Heart left ventricle (tissue), 16 donors: ENCODE measurements around the gene PEMT. TPM values are rescaled to one million over a fixed set of nuclear protein-coding genes. Genes with fewer than 3 reads are reported as not detected.

Experiments
- ATAC-seq, 4 donors: fragments of 200-7000 bp; cut with Tn5 transposase; one replicate each; pipeline ENCODE4 v1.9.1; 2020 to 2022; ENCODE audit warnings: moderate library complexity in 4 of 4, mild to moderate bottlenecking in 3 of 4, moderate number of reproducible peaks in 1 of 4
- DNase-seq, 5 donors: peaks; one replicate each; pipeline ENCODE4 v3.0.0-alpha.2; 2020
- H3K27ac ChIP-seq, 12 donors: fragments of 200-600 bp; sonication (generic) in 4 of 12; one replicate each; pipeline versions ENCODE4 v1.5.0 to v1.8.0; 2016 to 2022; ENCODE audit warnings: mild to moderate bottlenecking in 2 of 12
- H3K27me3 ChIP-seq, 9 donors: fragments of 200-600 bp; sonication (generic) in 2 of 9; one replicate each; pipeline versions ENCODE4 v1.5.1 to v1.8.0; 2016 to 2022; ENCODE audit warnings: mild to moderate bottlenecking in 3 of 9
- H3K36me3 ChIP-seq, 9 donors: fragments of 200-600 bp; sonication (generic) in 2 of 9; one replicate each; pipeline versions ENCODE4 v1.5.0 to v1.8.0; 2018 to 2022; ENCODE audit warnings: mild to moderate bottlenecking in 2 of 9
- H3K4me1 ChIP-seq, 12 donors: fragments of 200-600 bp; sonication (generic) in 4 of 12; one replicate each; pipeline versions ENCODE4 v1.5.0 to v1.8.0; 2016 to 2022; ENCODE audit warnings: mild to moderate bottlenecking in 3 of 12
- H3K4me3 ChIP-seq, 12 donors: fragments of 200-600 bp; sonication (generic) in 4 of 12; one replicate each; pipeline versions ENCODE4 v1.5.0 to v1.8.0; 2017 to 2022; ENCODE audit warnings: mild to moderate bottlenecking in 9 of 12, moderate library complexity in 4 of 12
- H3K9me3 ChIP-seq, 12 donors: fragments of 200-600 bp; sonication (generic) in 4 of 12; one replicate each; pipeline versions ENCODE4 v1.5.0 to v1.8.0; 2016 to 2022; ENCODE audit warnings: mild to moderate bottlenecking in 1 of 12
- POLR2A ChIP-seq, 2 donors: fragments of 450-650 bp; IDR thresholded peaks; one replicate each; pipeline ENCODE4 v1.6.1; 2017; ENCODE audit warnings: antibody characterized with exemption in 2 of 2, mild to moderate bottlenecking in 2 of 2, moderate library complexity in 2 of 2
- WGBS, 4 donors: extraction: QIAGEN DNeasy Blood & Tissue Kit in 2 of 4; methylation state at CpG; one replicate each; pipeline versions ENCODE4 v1.1.5 to v1.1.7; 2013 to 2018; 5-methylcytosine and 5-hydroxymethylcytosine counted together
- intact Hi-C, 10 donors: fragments of 100-400 bp; cut with DNase I; formaldehyde crosslinking; loops; one replicate each; pipeline versions ENCODE4 v1.11.1 to v1.14.2; 2022
- polyA plus RNA-seq, 2 donors: library from polyadenylated mRNA; stranded (reverse); fragments of 200-250 nt; gene quantifications; one replicate each; pipeline ENCODE4 v1.2.3, GENCODE V29; 2013
- total RNA-seq, 9 donors: library from RNA; depleted of rRNA in 2 of 9; stranded (reverse); fragments of >200 nt in 2 of 9; fragmentation: NEBNext Ultra II Directional in 3 of 9; extraction: Animal tissue kit (Norgen Biotek cat#: 25700) in 3 of 9; gene quantifications; one replicate each; pipeline versions ENCODE4 v1.1.0 to v1.2.4, GENCODE V29; 2016 to 2023
- TF ChIP-seq, protein P1 (sequence below), 12 donors: fragments of 200-600 bp; sonication (generic) in 4 of 12; IDR thresholded peaks; one replicate each; pipeline versions ENCODE4 v1.5.0 to v1.8.0; 2018 to 2022; ENCODE audit warnings: antibody characterized with exemption in 12 of 12, mild to moderate bottlenecking in 5 of 12
- donor health status: ischemic (EF 13 %, LVEDD 7.1; RV severe dilation, severe dysfunction).
- donor health status: healthy with polysubstance abuse.
- donor health status: DM: no; HTN: yes; CAD: no.
- donor health status: DM: no; HTN: no; CAD: no.
- donor health status: ischemic (EF 25% LVEDD 6.9; RV normal size, moderate dysfunction).
- donor health status: ischemic (EF 25% LVEDD 5.7; RV mildly dilated, moderate dysfunction).
- donor health status: healthy.
- donor health status: DM: yes; HTN: yes; CAD: no.
- donor health status: ischemic (EF 35%, LVEDD 5.7; RV mildly dilated, moderate dysfunction).
- donor health status: nonischemic (EF 11% LVEDD 7.7; RV severe dilation, severe dysfunction).
- donor health status: DM: yes; HTN: yes; CAD: no.
- donor health status: PGD.
- donor health status: ischemic (EF 29% LVEDD 5.4; RV normal size, mild dysfunction).
- donor health status: nonischemic (EF 23%, LVEDD 6.1; RV moderate dilation, normal function).

PEMT gene
- total and polyA plus RNA-seq, 11 donors = 15.7 to 42.2 (median 25.4) TPM

DNA sequence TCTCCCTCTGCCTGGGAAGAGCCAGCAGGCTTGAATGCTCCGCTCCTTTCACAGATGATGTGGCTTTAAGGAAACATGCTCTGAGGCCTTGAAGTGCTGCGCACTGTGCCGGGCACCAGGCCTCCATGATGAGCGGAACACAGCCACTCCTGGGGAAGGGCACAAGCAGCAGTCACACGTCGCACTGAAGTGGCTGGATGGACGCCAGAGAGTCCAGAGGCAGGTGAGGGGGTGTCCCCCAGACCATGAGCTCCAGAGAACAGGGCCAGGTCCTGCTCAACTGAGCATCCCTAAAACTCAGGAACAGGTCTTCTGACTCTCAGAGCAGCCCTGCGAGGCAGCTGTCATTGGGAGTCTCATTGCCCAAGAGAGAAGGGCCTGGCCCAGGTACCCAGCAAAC, 35.6 kb downstream of the PEMT start:
- Histone ChIP-seq H3K9me3 (no peaks in the 10 kb centered on the region), H3K36me3 (no peaks in the 10 kb centered on the region), H3K27me3 (no peaks in the 10 kb centered on the region), H3K4me1 (peaks cover 0 to 46% (median 15%) of the 10 kb centered on the region in 12 donors), H3K27ac (no peak overlapping the region), H3K4me3 (no peak overlapping the region)
- intact Hi-C loops = no loop called here
- no peak for ATAC-seq
- DNase-seq = peak in 3 of 5 donors; percentile 15 to 35 (median 24)
- WGBS, 4 donors = 83 to 93% (median 90%) methylated on average over 8 of the region's 8 CpGs
- TF ChIP-seq, protein P1, sequence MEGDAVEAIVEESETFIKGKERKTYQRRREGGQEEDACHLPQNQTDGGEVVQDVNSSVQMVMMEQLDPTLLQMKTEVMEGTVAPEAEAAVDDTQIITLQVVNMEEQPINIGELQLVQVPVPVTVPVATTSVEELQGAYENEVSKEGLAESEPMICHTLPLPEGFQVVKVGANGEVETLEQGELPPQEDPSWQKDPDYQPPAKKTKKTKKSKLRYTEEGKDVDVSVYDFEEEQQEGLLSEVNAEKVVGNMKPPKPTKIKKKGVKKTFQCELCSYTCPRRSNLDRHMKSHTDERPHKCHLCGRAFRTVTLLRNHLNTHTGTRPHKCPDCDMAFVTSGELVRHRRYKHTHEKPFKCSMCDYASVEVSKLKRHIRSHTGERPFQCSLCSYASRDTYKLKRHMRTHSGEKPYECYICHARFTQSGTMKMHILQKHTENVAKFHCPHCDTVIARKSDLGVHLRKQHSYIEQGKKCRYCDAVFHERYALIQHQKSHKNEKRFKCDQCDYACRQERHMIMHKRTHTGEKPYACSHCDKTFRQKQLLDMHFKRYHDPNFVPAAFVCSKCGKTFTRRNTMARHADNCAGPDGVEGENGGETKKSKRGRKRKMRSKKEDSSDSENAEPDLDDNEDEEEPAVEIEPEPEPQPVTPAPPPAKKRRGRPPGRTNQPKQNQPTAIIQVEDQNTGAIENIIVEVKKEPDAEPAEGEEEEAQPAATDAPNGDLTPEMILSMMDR (IDR thresholded peaks at IDR 0.05) = no peak
- no peak for TF ChIP-seq POLR2A (IDR thresholded peaks at IDR 0.05)

DNA sequence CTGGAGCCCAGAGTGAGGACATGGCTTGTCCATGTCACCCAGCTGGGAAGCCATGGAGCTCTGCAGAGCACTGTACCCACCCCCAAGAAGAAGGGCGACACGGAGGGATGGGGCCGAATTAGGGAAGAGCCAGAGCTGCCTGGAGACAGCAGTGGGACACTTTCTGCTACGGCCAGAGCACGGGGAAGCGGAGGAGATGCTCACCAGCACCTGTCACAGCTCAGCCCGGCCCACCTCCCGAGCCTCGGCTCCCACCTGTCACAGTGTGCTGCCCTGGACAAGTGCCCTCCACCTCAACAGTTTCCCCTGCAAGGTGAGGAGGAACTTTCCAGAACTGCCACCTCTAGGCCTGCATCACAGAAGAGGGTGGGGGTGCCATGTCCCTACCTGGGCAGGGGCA, 36.4 kb downstream of the PEMT start:
- DNase-seq = peak in 3 of 5 donors; percentile 15 to 27 (median 18)
- H3K4me1 ChIP-seq = peaks cover 0 to 54% (median 18%) of the 10 kb centered on the region in 12 donors

DNA sequence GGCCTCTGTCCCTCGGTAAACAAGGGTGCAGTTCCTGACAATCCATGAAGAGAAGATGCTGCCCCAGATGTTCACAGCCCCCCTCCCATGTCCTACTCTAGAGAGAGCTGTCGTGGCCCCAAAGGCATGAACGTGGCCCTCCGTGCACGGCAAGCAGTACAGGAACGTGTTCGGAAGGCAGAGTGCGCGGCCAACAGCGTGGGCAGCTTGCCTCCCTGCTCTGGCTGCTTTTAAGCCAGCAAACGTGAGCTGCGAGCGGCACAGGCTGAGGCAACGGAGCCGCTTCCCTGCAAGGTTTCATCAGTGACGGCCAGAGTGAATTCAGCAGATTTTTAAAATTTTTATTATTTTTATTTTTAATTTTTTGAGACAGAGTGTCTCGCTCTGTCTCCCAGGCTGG, 37.2 kb downstream of the PEMT start:
- no peak overlapping the region for H3K4me3 ChIP-seq
- 89 to 97% (median 95%) methylated on average over 16 to 17 of the region's 17 CpGs for WGBS, 4 donors
- H3K4me1 ChIP-seq = peaks cover 0 to 63% (median 21%) of the 10 kb centered on the region in 12 donors
- TF ChIP-seq, protein P1 (IDR thresholded peaks at IDR 0.05) = no peak
- no peak for TF ChIP-seq POLR2A (IDR thresholded peaks at IDR 0.05)
- no peaks in the 10 kb centered on the region for H3K36me3 ChIP-seq
- H3K27ac ChIP-seq = no peak overlapping the region
- H3K9me3 ChIP-seq = no peaks in the 10 kb centered on the region
- DNase-seq (peak in 2 of 5 donors; percentile 17 to 26), ATAC-seq (no peak)
- H3K27me3 ChIP-seq = no peaks in the 10 kb centered on the region
- intact Hi-C loops = loop anchor here in 1 of 10 donors (5.0 kb wide), 1 partner anchor 57 kb away; the partner anchor contains the start of gene RASD1

More for the DNA sequence above, 36.4 kb downstream of the PEMT start:
- no peaks in the 10 kb centered on the region for H3K9me3 ChIP-seq
- no peaks in the 10 kb centered on the region for H3K27me3 ChIP-seq
- no peak for TF ChIP-seq POLR2A (IDR thresholded peaks at IDR 0.05)
- TF ChIP-seq, protein P1 (IDR thresholded peaks at IDR 0.05) = no peak
- H3K27ac ChIP-seq = no peak overlapping the region
- ATAC-seq = no peak
- no peaks in the 10 kb centered on the region for H3K36me3 ChIP-seq
- 97 to 99% (median 99%) methylated on average over 9 of the region's 9 CpGs for WGBS, 4 donors
- no peak overlapping the region for H3K4me3 ChIP-seq
- intact Hi-C loops = no loop called here

DNA sequence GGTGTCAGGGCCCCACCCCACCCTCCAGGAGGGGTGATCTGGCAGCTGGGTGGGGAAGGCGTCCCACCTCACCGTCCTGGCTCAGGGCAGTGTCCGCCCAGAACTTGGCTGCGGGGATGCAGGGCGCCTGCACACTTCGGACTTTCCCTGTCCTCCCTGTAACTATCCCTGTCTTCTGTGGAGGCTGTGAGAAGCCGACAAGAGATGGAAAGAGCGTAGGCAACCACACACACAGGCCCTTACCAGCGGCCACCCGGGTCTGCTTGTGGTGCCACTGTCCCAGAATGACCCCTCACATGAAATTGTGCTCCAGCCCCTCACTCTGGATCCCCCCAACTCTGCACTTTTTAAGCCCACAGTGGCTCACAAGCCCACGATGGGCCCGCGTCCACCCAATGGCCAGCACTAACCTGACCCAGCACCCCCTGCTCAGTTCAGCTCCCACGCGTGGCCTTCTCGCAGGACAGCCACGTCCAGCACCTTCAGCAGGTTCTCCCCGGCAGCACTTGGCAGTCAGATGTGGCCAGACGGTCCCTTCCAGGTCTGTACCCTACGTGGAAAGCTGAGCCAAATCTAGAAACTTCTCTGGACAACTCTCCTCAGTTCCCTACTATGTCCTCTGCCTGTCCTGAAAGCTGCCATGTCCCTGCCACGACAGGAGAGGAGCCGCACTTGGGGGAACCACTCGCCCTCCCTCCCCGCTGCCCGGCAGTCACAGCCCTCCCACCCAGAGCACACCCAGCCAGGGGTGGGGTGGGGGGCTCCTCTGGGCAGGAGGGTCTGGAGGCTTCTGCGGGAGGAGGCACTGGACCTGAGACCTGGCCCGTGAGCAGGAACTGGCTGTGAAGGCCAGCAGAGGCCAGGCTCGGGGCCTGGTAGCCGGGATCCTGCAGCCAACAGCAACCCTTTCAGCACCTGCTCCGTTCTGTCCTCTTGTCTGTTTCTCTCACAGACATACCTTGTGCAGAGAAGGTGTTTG, 38.0 kb downstream of the PEMT start:
- WGBS, 4 donors = 81 to 86% (median 83%) methylated on average over 23 to 30 of the region's 30 CpGs
- DNase-seq = peak in 3 of 5 donors; percentile 23 to 56 (median 24)
- no peaks in the 10 kb centered on the region for H3K27me3 ChIP-seq
- intact Hi-C loops = loop anchor here in 1 of 10 donors (5.0 kb wide), 1 partner anchor 56 kb away; the partner anchor contains the start of gene RASD1
- H3K9me3 ChIP-seq = no peaks in the 10 kb centered on the region
- TF ChIP-seq, protein P1 (IDR thresholded peaks at IDR 0.05) = no peak
- no peak for TF ChIP-seq POLR2A (IDR thresholded peaks at IDR 0.05)
- H3K4me1 ChIP-seq = peaks cover 0 to 63% (median 21%) of the 10 kb centered on the region in 12 donors
- ATAC-seq = no peak
- H3K36me3 ChIP-seq = no peaks in the 10 kb centered on the region
- peak overlapping the region in 10 of 12 donors; percentile 10 to 89 (median 80) for H3K27ac ChIP-seq
- H3K4me3 ChIP-seq = no peak overlapping the region
